HepG2 (cell line): ENCODE measurements around the gene APOC4. TPM values are rescaled to one million over a fixed set of nuclear protein-coding genes. Genes with fewer than 3 reads are reported as not detected.
A peak's percentile ranks its signal among the peaks of the same experiment; 100 is the strongest.

Experiments used
- ARID3A ChIP-seq: IDR thresholded peaks from 2 replicates; pipeline ENCODE4 v1.6.1; 2012; ENCODE audit warnings: low read depth, low read length, improper control_type of control experiment
- CEBPG ChIP-seq: IDR thresholded peaks from 2 replicates; pipeline ENCODE4 v1.6.1; 2016
- DZIP1 ChIP-seq: sonication (generic); formaldehyde crosslinking; IDR thresholded peaks from 2 replicates; pipeline ENCODE4 v1.5.0; 2020; ENCODE audit warnings: mild to moderate bottlenecking, missing genetic modification reagents
- ETS1 ChIP-seq: sonication (generic); formaldehyde crosslinking; IDR thresholded peaks from 2 replicates; pipeline ENCODE4 v1.4.0; 2020; ENCODE audit warnings: missing genetic modification reagents
- KAT2B ChIP-seq: fragments of 150-350 bp; IDR thresholded peaks from 2 replicates; pipeline ENCODE4 v1.6.1; 2014; ENCODE audit warnings: low read depth, low read length, borderline replicate concordance
- PHB2 ChIP-seq: fragments of 450-650 bp; IDR thresholded peaks from 2 replicates; pipeline ENCODE4 v1.6.1; 2018; ENCODE audit not compliant: partially characterized antibody
- POLR2AphosphoS5 ChIP-seq: IDR thresholded peaks from 2 replicates; pipeline ENCODE4 v1.6.1; 2012; ENCODE audit warnings: low read depth, low read length
- PRPF4 ChIP-seq: fragments of 200-400 bp; formaldehyde crosslinking; IDR thresholded peaks from 2 replicates; pipeline ENCODE4 v1.6.1; 2016; ENCODE audit warnings: low read length, low read depth; ENCODE audit not compliant: poor library complexity, severe bottlenecking
- TERF1 ChIP-seq: sonication (generic); formaldehyde crosslinking; IDR thresholded peaks from 2 replicates; pipeline ENCODE4 v1.8.0; 2022; ENCODE audit warnings: mild to moderate bottlenecking, missing genetic modification reagents, moderate library complexity
- TGIF2 ChIP-seq: IDR thresholded peaks from 2 replicates; pipeline ENCODE4 v1.6.1; 2016; ENCODE audit warnings: control low read depth, missing compliant biosample characterization
- ZC3H13 ChIP-seq: sonication (generic); formaldehyde crosslinking; IDR thresholded peaks from 2 replicates; pipeline ENCODE4 v1.8.1; 2023; ENCODE audit warnings: mild to moderate bottlenecking, missing genetic modification reagents, moderate library complexity
- ZFP82 ChIP-seq: sonication (generic); formaldehyde crosslinking; IDR thresholded peaks from 2 replicates; pipeline ENCODE4 v1.5.1; 2020; ENCODE audit warnings: mild to moderate bottlenecking, missing genetic modification reagents, borderline replicate concordance
- ZFY ChIP-seq: sonication (generic); formaldehyde crosslinking; IDR thresholded peaks from 2 replicates; pipeline ENCODE4 v1.4.0; 2020; ENCODE audit warnings: missing genetic modification reagents
- ZNF251 ChIP-seq: sonication (generic); formaldehyde crosslinking; IDR thresholded peaks from 2 replicates; pipeline ENCODE4 v1.9.0; 2021; ENCODE audit warnings: mild to moderate bottlenecking, missing genetic modification reagents
- ZNF33B ChIP-seq: sonication (generic); formaldehyde crosslinking; IDR thresholded peaks from 2 replicates; pipeline ENCODE4 v1.5.1; 2020; ENCODE audit warnings: mild to moderate bottlenecking, missing genetic modification reagents
- ZNF354B ChIP-seq: sonication (generic); formaldehyde crosslinking; IDR thresholded peaks from 2 replicates; pipeline ENCODE4 v1.8.0; 2022; ENCODE audit warnings: mild to moderate bottlenecking, missing genetic modification reagents
- ZNF382 ChIP-seq: sonication (generic); formaldehyde crosslinking; IDR thresholded peaks from 2 replicates; pipeline ENCODE4 v1.5.0; 2020; ENCODE audit warnings: missing genetic modification reagents, mild to moderate bottlenecking, borderline replicate concordance
- ZNF572 ChIP-seq: sonication (generic); formaldehyde crosslinking; IDR thresholded peaks from 2 replicates; pipeline ENCODE4 v1.5.1; 2020; ENCODE audit warnings: mild to moderate bottlenecking, missing genetic modification reagents
- ZNF660 ChIP-seq: sonication (generic); formaldehyde crosslinking; IDR thresholded peaks from 2 replicates; pipeline ENCODE4 v1.5.1; 2020; ENCODE audit warnings: mild to moderate bottlenecking, low read depth, missing genetic modification reagents, borderline replicate concordance
- ZNF792 ChIP-seq: IDR thresholded peaks from 2 replicates; pipeline ENCODE4 v1.6.1; 2016
- polyA plus RNA-seq, 8 experiments: library from polyadenylated mRNA; depleted of rRNA in 3 of 8; stranded (reverse) in 7 of 8; unstranded in 1 of 8; fragments of >200 nt; fragmentation: Illumina TruSeq in 4 of 8; extraction: Trizol in 4 of 8; gene quantifications; 2 replicates each; pipeline versions ENCODE4 v1.2.1 to v1.2.3, GENCODE V29; 2011 to 2016; ENCODE audit warnings: low read depth in 4 of 8, missing spikeins in 1 of 8, mixed read lengths in 1 of 8; ENCODE audit not compliant: insufficient read depth in 1 of 8
- total RNA-seq, 5 experiments: library from RNA; depleted of rRNA; stranded (reverse); fragments of >200 nt; fragmentation: Illumina TruSeq; extraction: Trizol; gene quantifications; 2 replicates each; pipeline ENCODE4 v1.2.3, GENCODE V29; 2016; ENCODE audit warnings: low read depth in 1 of 5
- TF ChIP-seq, protein P1 (sequence below): sonication (generic); formaldehyde crosslinking; conservative IDR thresholded peaks from 2 replicates; pipeline ENCODE4 v1.4.0; 2020; ENCODE audit warnings: missing genetic modification reagents
- TF ChIP-seq, protein P2 (sequence below): sonication (generic); formaldehyde crosslinking; IDR thresholded peaks from 2 replicates; pipeline ENCODE4 v1.8.1; 2023; ENCODE audit warnings: mild to moderate bottlenecking, missing genetic modification reagents

The APOC4 gene
- total and polyA plus RNA-seq, 2 of the 13 experiments (the other 11 are each of a cell fraction or from before 2014, with no cell fraction given), result 0.46 TPM; not detected in 1

DNA sequence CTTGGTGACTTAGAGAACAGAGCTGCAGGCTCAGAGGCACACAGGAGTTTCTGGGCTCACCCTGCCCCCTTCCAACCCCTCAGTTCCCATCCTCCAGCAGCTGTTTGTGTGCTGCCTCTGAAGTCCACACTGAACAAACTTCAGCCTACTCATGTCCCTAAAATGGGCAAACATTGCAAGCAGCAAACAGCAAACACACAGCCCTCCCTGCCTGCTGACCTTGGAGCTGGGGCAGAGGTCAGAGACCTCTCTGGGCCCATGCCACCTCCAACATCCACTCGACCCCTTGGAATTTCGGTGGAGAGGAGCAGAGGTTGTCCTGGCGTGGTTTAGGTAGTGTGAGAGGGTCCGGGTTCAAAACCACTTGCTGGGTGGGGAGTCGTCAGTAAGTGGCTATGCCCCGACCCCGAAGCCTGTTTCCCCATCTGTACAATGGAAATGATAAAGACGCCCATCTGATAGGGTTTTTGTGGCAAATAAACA, 17.8 kb upstream of the APOC4 start (continued):
- TF ChIP-seq ZFP82 (CRISPR knock-in tag), result no peak
- TF ChIP-seq ZNF572, result no peak
- TF ChIP-seq DZIP1 (CRISPR knock-in tag), result no peak
- no peak for TF ChIP-seq KAT2B
- TF ChIP-seq PHB2, result no peak
- no peak for TF ChIP-seq ZNF382 (CRISPR knock-in tag)
- TF ChIP-seq ZNF660, result no peak
- TF ChIP-seq, protein P1, sequence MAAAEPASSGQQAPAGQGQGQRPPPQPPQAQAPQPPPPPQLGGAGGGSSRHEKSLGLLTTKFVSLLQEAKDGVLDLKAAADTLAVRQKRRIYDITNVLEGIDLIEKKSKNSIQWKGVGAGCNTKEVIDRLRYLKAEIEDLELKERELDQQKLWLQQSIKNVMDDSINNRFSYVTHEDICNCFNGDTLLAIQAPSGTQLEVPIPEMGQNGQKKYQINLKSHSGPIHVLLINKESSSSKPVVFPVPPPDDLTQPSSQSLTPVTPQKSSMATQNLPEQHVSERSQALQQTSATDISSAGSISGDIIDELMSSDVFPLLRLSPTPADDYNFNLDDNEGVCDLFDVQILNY (CRISPR knock-in tag), result no peak
- no peak for TF ChIP-seq ZC3H13 (CRISPR knock-in tag)
- TF ChIP-seq TERF1 (CRISPR knock-in tag), result no peak
- TF ChIP-seq ZNF792 (CRISPR knock-in tag), result peak; percentile 70; the same call in 1 of the 2 replicates
- peak; percentile 46; the same call in 1 of the 2 replicates for TF ChIP-seq POLR2AphosphoS5
- TF ChIP-seq ETS1 (CRISPR knock-in tag), result no peak
- TF ChIP-seq, protein P2, sequence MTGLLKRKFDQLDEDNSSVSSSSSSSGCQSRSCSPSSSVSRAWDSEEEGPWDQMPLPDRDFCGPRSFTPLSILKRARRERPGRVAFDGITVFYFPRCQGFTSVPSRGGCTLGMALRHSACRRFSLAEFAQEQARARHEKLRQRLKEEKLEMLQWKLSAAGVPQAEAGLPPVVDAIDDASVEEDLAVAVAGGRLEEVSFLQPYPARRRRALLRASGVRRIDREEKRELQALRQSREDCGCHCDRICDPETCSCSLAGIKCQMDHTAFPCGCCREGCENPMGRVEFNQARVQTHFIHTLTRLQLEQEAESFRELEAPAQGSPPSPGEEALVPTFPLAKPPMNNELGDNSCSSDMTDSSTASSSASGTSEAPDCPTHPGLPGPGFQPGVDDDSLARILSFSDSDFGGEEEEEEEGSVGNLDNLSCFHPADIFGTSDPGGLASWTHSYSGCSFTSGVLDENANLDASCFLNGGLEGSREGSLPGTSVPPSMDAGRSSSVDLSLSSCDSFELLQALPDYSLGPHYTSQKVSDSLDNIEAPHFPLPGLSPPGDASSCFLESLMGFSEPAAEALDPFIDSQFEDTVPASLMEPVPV (CRISPR knock-in tag), result peak; percentile 86
- TF ChIP-seq PRPF4, result peak; percentile 99
- TF ChIP-seq ZNF251 (CRISPR knock-in tag), result no peak
- TF ChIP-seq CEBPG (CRISPR knock-in tag), result peak; percentile 93
- peak; percentile 52; the same call in 1 of the 2 replicates for TF ChIP-seq TGIF2 (CRISPR knock-in tag)
- no peak for TF ChIP-seq ZNF354B (CRISPR knock-in tag)
- 0 out of 2 replicates have a peak, but pooled peaks have one; percentile 27 for TF ChIP-seq ZNF33B
- peak; percentile 43 for TF ChIP-seq ZFY
- TF ChIP-seq ARID3A, result peak; percentile 43; the same call in 1 of the 2 replicates
